ENCODE data around the gene LARGE1.

The LARGE1 gene

GRCh38 chr22:33780531-33781136, 139.6 kb downstream of the LARGE1 start:
- no peak overlapping the region for H3K27ac Mint-ChIP-seq
- peaks cover 11% of the 10 kb centered on the region for H3K4me1 Mint-ChIP-seq
- no peaks in the 10 kb centered on the region for H3K27me3 Mint-ChIP-seq

GRCh38 chr22:33779243-33779642, 141.0 kb downstream of the LARGE1 start:
- H3K27me3 Mint-ChIP-seq, result no peaks in the 10 kb centered on the region
- no peaks in the 10 kb centered on the region for H3K9me3 Mint-ChIP-seq
- H3K27ac Mint-ChIP-seq, result no peak overlapping the region
- no peaks in the 10 kb centered on the region for H3K36me3 Mint-ChIP-seq
- ATAC-seq, result no peak
- H3K4me1 Mint-ChIP-seq, result peaks cover 6% of the 10 kb centered on the region
- no peak overlapping the region for H3K4me3 Mint-ChIP-seq

More at GRCh38 chr22:33780531-33781136, 139.6 kb downstream of the LARGE1 start:
- Mint-ChIP-seq H3K9me3 (no peaks in the 10 kb centered on the region), H3K4me3 (no peak overlapping the region), H3K36me3 (no peaks in the 10 kb centered on the region)
- ATAC-seq, result no peak

GRCh38 chr22:33776491-33776890, 143.8 kb downstream of the LARGE1 start:
- H3K4me3 Mint-ChIP-seq, result no peak overlapping the region
- ATAC-seq, result no peak
- no peaks in the 10 kb centered on the region for H3K4me1 Mint-ChIP-seq
- H3K27ac Mint-ChIP-seq, result no peak overlapping the region
- no peaks in the 10 kb centered on the region for H3K9me3 Mint-ChIP-seq
- no peaks in the 10 kb centered on the region for H3K36me3 Mint-ChIP-seq
- H3K27me3 Mint-ChIP-seq, result no peaks in the 10 kb centered on the region

- Mint-ChIP-seq H3K4me3 (no peak overlapping the region), H3K36me3 (no peaks in the 10 kb centered on the region), H3K9me3 (no peaks in the 10 kb centered on the region), H3K27me3 (no peaks in the 10 kb centered on the region), H3K27ac (no peak overlapping the region), H3K4me1 (no peaks in the 10 kb centered on the region)
- ATAC-seq, result no peak
These were observed 145.5 kb downstream of the LARGE1 start for GRCh38 chr22:33774781-33775180.

GRCh38 chr22:33772745-33773144, 147.5 kb downstream of the LARGE1 start:
- ATAC-seq, result no peak
- no peak overlapping the region for H3K4me3 Mint-ChIP-seq
- H3K27me3 Mint-ChIP-seq, result no peaks in the 10 kb centered on the region

GRCh38 chr22:33771136-33771535, 149.1 kb downstream of the LARGE1 start:
- no peaks in the 10 kb centered on the region for H3K9me3 Mint-ChIP-seq
- no peak overlapping the region for H3K27ac Mint-ChIP-seq
- H3K4me1 Mint-ChIP-seq, result peaks cover 10% of the 10 kb centered on the region
- no peaks in the 10 kb centered on the region for H3K27me3 Mint-ChIP-seq
- ATAC-seq, result no peak
- H3K4me3 Mint-ChIP-seq, result no peak overlapping the region
- no peaks in the 10 kb centered on the region for H3K36me3 Mint-ChIP-seq

More at GRCh38 chr22:33772745-33773144, 147.5 kb downstream of the LARGE1 start:
- Mint-ChIP-seq H3K9me3 (no peaks in the 10 kb centered on the region), H3K27ac (no peak overlapping the region), H3K4me1 (peaks cover 7% of the 10 kb centered on the region), H3K36me3 (no peaks in the 10 kb centered on the region)

- no peaks in the 10 kb centered on the region for H3K27me3 Mint-ChIP-seq
- no peaks in the 10 kb centered on the region for H3K36me3 Mint-ChIP-seq
- H3K9me3 Mint-ChIP-seq, result no peaks in the 10 kb centered on the region
- no peak for ATAC-seq
- no peak overlapping the region for H3K4me3 Mint-ChIP-seq
- no peak overlapping the region for H3K27ac Mint-ChIP-seq
- peaks cover 14% of the 10 kb centered on the region for H3K4me1 Mint-ChIP-seq
These were observed 149.6 kb downstream of the LARGE1 start for GRCh38 chr22:33770723-33771122.

GRCh38 chr22:33766091-33766490, 154.2 kb downstream of the LARGE1 start:
- Mint-ChIP-seq H3K27ac (no peak overlapping the region), H3K9me3 (no peaks in the 10 kb centered on the region), H3K4me3 (no peak overlapping the region), H3K4me1 (peaks cover 14% of the 10 kb centered on the region), H3K36me3 (peaks cover 4% of the 10 kb centered on the region), H3K27me3 (no peaks in the 10 kb centered on the region)
- no peak for ATAC-seq

- H3K27ac Mint-ChIP-seq, result no peak overlapping the region
- no peaks in the 10 kb centered on the region for H3K27me3 Mint-ChIP-seq
- H3K36me3 Mint-ChIP-seq, result peaks cover 36% of the 10 kb centered on the region
- peaks cover 9% of the 10 kb centered on the region for H3K4me1 Mint-ChIP-seq
- no peaks in the 10 kb centered on the region for H3K9me3 Mint-ChIP-seq
- no peak for ATAC-seq
- H3K4me3 Mint-ChIP-seq, result no peak overlapping the region
These were observed 161.3 kb downstream of the LARGE1 start for GRCh38 chr22:33758961-33759360.

GRCh38 chr22:33757802-33758483, 162.3 kb downstream of the LARGE1 start:
- peaks cover 3% of the 10 kb centered on the region for H3K9me3 Mint-ChIP-seq
- no peak overlapping the region for H3K27ac Mint-ChIP-seq
- H3K4me3 Mint-ChIP-seq, result no peak overlapping the region
- ATAC-seq, result no peak
- peaks cover 9% of the 10 kb centered on the region for H3K4me1 Mint-ChIP-seq
- peaks cover 36% of the 10 kb centered on the region for H3K36me3 Mint-ChIP-seq
- no peaks in the 10 kb centered on the region for H3K27me3 Mint-ChIP-seq

- Mint-ChIP-seq H3K27ac (no peak overlapping the region), H3K4me1 (peaks cover 9% of the 10 kb centered on the region), H3K27me3 (no peaks in the 10 kb centered on the region), H3K36me3 (peaks cover 36% of the 10 kb centered on the region), H3K4me3 (no peak overlapping the region), H3K9me3 (peaks cover 3% of the 10 kb centered on the region)
- no peak for ATAC-seq
These were observed 163.1 kb downstream of the LARGE1 start for GRCh38 chr22:33757041-33757801.

- Mint-ChIP-seq H3K4me3 (no peak overlapping the region), H3K27ac (no peak overlapping the region), H3K9me3 (peaks cover 3% of the 10 kb centered on the region), H3K4me1 (peaks cover 9% of the 10 kb centered on the region), H3K36me3 (peaks cover 36% of the 10 kb centered on the region), H3K27me3 (no peaks in the 10 kb centered on the region)
- ATAC-seq, result no peak
These were observed 163.7 kb downstream of the LARGE1 start for GRCh38 chr22:33756508-33756949.

- Mint-ChIP-seq H3K9me3 (peaks cover 3% of the 10 kb centered on the region), H3K4me3 (no peak overlapping the region), H3K4me1 (peaks cover 6% of the 10 kb centered on the region), H3K27me3 (no peaks in the 10 kb centered on the region), H3K27ac (no peak overlapping the region), H3K36me3 (no peaks in the 10 kb centered on the region)
- no peak for ATAC-seq
These were observed 171.6 kb downstream of the LARGE1 start for GRCh38 chr22:33748714-33749113.

- Mint-ChIP-seq H3K9me3 (peaks cover 4% of the 10 kb centered on the region), H3K27me3 (no peaks in the 10 kb centered on the region), H3K27ac (no peak overlapping the region), H3K4me1 (peaks cover 14% of the 10 kb centered on the region), H3K4me3 (no peak overlapping the region), H3K36me3 (peaks cover 6% of the 10 kb centered on the region)
- no peak for ATAC-seq
These were observed 172.6 kb downstream of the LARGE1 start for GRCh38 chr22:33747576-33748180.

- H3K4me1 Mint-ChIP-seq, result peaks cover 14% of the 10 kb centered on the region
- no peak overlapping the region for H3K4me3 Mint-ChIP-seq
- peaks cover 4% of the 10 kb centered on the region for H3K9me3 Mint-ChIP-seq
- no peak for ATAC-seq
- H3K27me3 Mint-ChIP-seq, result no peaks in the 10 kb centered on the region
- no peak overlapping the region for H3K27ac Mint-ChIP-seq
- peaks cover 6% of the 10 kb centered on the region for H3K36me3 Mint-ChIP-seq
These were observed 173.2 kb downstream of the LARGE1 start for GRCh38 chr22:33747029-33747428.
